Natural killer cell (primary cell): ENCODE results near the gene ITGB1BP2. TPM values are rescaled to one million over a fixed set of nuclear protein-coding genes. Genes with fewer than 3 reads are reported as not detected.
A peak's percentile ranks its signal among the peaks of the same experiment; 100 is the strongest.

Source experiments
- ATAC-seq, 3 donors: fragments of 150-1000 bp in 2 of 3; fragments of 200-7000 bp in 1 of 3; cut with Tn5 transposase; 1 replicate in 1 of 3; 2 replicates in 2 of 3; pipeline ENCODE4 v1.10.0; 2021; ENCODE audit warnings: mild to moderate bottlenecking in 2 of 3, moderate library complexity in 2 of 3
- DNase-seq, 2 donors: peaks; one replicate each; pipeline versions ENCODE4 v3.0.0 to v3.0.0-alpha.2; 2013 to 2021; ENCODE audit warnings: mixed read lengths in 1 of 2
- H3K27ac ChIP-seq: one replicate; pipeline ENCODE4 v1.5.1; 2013; ENCODE audit warnings: mild to moderate bottlenecking, low read length
- H3K27me3 ChIP-seq: one replicate; pipeline ENCODE4 v1.6.1; 2013; ENCODE audit warnings: low read length; ENCODE audit not compliant: control insufficient read depth, insufficient read depth
- H3K36me3 ChIP-seq: one replicate; pipeline ENCODE4 v1.6.1; 2013; ENCODE audit warnings: low read length; ENCODE audit not compliant: control insufficient read depth, insufficient read depth
- H3K4me1 ChIP-seq: one replicate; pipeline ENCODE4 v1.6.1; 2013; ENCODE audit warnings: low read length; ENCODE audit not compliant: control insufficient read depth, insufficient read depth
- H3K4me3 ChIP-seq: one replicate; pipeline ENCODE4 v1.5.1; 2013; ENCODE audit warnings: low read length
- H3K9me3 ChIP-seq: one replicate; pipeline ENCODE4 v1.6.1; 2013; ENCODE audit warnings: low read length; ENCODE audit not compliant: control insufficient read depth, insufficient read depth
- H3K27ac Mint-ChIP-seq, 2 donors: one replicate each; pipeline ENCODE4 v1.8.0; 2022; ENCODE audit warnings: mild to moderate bottlenecking in 2 of 2, mixed read lengths in 2 of 2, moderate library complexity in 1 of 2
- H3K27me3 Mint-ChIP-seq, 2 donors: one replicate each; pipeline ENCODE4 v1.8.0; 2022; ENCODE audit warnings: low read depth in 2 of 2, mixed read lengths in 2 of 2
- H3K36me3 Mint-ChIP-seq: one replicate; pipeline ENCODE4 v1.8.0; 2022; ENCODE audit warnings: mixed read lengths
- H3K4me1 Mint-ChIP-seq, 2 donors: one replicate each; pipeline ENCODE4 v1.8.0; 2022; ENCODE audit warnings: mixed read lengths in 2 of 2
- H3K4me3 Mint-ChIP-seq: one replicate; pipeline ENCODE4 v1.8.0; 2022; ENCODE audit warnings: mild to moderate bottlenecking, moderate library complexity, mixed read lengths
- H3K9me3 Mint-ChIP-seq, 2 donors: one replicate each; pipeline ENCODE4 v1.8.0; 2022; ENCODE audit warnings: mixed read lengths in 2 of 2
- WGBS: methylation state at CpG from one replicate; pipeline ENCODE4 v1.1.7; 2013; ENCODE audit warnings: missing lambda C conversion rate; ENCODE audit not compliant: insufficient coverage; 5-methylcytosine and 5-hydroxymethylcytosine counted together
- intact Hi-C: fragments of 100-400 bp; cut with micrococcal nuclease; formaldehyde crosslinking; loops from one replicate; pipeline ENCODE4 v1.14.2; 2022
- total RNA-seq, 4 donors: library from RNA; stranded (reverse); fragments of 120-200 nt in 1 of 4; gene quantifications; one replicate each; pipeline versions ENCODE4 v1.2.3 to v1.2.4, GENCODE V29; 2013 to 2022
- TF ChIP-seq, protein P1 (sequence below): fragments of 200-600 bp; IDR thresholded peaks from one replicate; pipeline ENCODE4 v1.8.0; 2022; ENCODE audit warnings: antibody characterized with exemption

Gene ITGB1BP2
- 1 to 10 TPM; 2.2 to 3.0 (median 2.4) TPM for total RNA-seq
- total RNA-seq (2013): 2.1 TPM

DNA sequence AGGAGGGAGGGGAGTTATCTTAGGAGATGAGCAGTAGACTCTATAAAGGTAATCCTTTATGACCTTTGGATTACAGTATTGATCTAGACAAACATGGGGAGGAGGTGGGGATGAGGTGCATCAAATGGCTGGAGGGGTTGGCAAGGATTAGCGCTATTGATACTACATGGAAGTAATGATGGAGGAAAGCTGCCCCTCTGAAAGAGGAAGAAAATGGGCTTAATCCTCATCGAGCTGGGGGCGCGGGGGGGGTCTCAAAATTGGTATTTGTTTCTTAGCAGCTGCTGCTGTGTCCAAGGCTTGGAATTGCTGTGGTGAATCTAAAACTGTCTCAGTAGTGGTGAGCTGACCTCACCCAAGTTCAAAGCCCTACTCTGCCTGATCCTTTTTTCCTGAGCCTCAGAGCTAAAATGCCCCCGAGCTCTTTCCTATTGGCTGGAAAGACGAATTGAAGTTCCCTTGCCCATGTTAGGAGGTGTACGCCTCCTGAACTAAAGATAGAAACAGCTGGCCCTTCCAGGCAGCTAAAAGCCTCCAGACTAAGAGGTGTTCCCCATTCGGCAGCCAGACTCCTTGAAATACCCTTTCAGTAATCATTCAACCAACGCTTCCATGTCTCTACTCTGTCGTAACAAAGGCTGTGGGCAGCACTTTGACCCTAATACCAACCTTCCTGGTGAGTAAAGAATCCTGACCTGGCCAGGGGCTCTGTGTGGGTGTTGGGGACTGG is at the start of gene ITGB1BP2:
Gene ITGB1BP2 (plus strand): TSS at position 556 of the 730 bp plus-strand sequence. CDS start 57 bp downstream, at position 613.
- TF ChIP-seq, protein P1, sequence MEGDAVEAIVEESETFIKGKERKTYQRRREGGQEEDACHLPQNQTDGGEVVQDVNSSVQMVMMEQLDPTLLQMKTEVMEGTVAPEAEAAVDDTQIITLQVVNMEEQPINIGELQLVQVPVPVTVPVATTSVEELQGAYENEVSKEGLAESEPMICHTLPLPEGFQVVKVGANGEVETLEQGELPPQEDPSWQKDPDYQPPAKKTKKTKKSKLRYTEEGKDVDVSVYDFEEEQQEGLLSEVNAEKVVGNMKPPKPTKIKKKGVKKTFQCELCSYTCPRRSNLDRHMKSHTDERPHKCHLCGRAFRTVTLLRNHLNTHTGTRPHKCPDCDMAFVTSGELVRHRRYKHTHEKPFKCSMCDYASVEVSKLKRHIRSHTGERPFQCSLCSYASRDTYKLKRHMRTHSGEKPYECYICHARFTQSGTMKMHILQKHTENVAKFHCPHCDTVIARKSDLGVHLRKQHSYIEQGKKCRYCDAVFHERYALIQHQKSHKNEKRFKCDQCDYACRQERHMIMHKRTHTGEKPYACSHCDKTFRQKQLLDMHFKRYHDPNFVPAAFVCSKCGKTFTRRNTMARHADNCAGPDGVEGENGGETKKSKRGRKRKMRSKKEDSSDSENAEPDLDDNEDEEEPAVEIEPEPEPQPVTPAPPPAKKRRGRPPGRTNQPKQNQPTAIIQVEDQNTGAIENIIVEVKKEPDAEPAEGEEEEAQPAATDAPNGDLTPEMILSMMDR: no peak
- no peak for ATAC-seq
- intact Hi-C loops: no loop called here
- Histone ChIP-seq H3K36me3 (peaks cover 36% of the 10 kb centered on the region), H3K27ac (no peak within 1 kb of the TSS), H3K4me1 (no peaks in the 10 kb centered on the region), H3K27me3 (no peaks in the 10 kb centered on the region), H3K4me3 (no peak within 1 kb of the TSS), H3K9me3 (no peaks in the 10 kb centered on the region)
- no peaks in the 10 kb centered on the region for H3K9me3 Mint-ChIP-seq
- H3K27ac Mint-ChIP-seq: peak within 1 kb of the TSS; percentile 45 to 74
- WGBS: 89% methylated on average over 8 of the region's 10 CpGs
- peaks cover 6 to 8% of the 10 kb centered on the region in 2 donors for H3K4me1 Mint-ChIP-seq
- no peak for DNase-seq
- no peak within 1 kb of the TSS for H3K4me3 Mint-ChIP-seq
- no peaks in the 10 kb centered on the region for H3K27me3 Mint-ChIP-seq
- H3K36me3 Mint-ChIP-seq: no peaks in the 10 kb centered on the region

DNA sequence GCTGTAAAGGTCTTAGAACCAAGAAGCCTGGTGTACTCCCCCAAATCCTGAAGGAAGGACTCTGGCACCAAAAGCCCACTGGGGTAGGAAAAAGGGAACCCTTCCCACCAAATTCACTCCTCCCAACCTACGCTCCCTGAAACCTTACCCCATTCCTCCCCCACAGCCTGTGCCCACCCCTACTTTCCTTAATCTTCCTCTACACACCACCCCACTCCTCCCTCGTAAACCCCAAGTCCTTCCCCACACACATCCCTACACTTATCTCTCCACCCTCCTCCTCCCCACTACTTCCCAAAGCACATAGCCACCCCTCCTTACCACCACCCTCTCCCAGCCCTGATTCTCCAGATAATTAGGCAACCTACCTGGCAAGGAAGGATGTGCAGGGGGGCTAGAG is 49.3 kb upstream of the ITGB1BP2 start:
- H3K4me3 ChIP-seq: no peak overlapping the region

DNA sequence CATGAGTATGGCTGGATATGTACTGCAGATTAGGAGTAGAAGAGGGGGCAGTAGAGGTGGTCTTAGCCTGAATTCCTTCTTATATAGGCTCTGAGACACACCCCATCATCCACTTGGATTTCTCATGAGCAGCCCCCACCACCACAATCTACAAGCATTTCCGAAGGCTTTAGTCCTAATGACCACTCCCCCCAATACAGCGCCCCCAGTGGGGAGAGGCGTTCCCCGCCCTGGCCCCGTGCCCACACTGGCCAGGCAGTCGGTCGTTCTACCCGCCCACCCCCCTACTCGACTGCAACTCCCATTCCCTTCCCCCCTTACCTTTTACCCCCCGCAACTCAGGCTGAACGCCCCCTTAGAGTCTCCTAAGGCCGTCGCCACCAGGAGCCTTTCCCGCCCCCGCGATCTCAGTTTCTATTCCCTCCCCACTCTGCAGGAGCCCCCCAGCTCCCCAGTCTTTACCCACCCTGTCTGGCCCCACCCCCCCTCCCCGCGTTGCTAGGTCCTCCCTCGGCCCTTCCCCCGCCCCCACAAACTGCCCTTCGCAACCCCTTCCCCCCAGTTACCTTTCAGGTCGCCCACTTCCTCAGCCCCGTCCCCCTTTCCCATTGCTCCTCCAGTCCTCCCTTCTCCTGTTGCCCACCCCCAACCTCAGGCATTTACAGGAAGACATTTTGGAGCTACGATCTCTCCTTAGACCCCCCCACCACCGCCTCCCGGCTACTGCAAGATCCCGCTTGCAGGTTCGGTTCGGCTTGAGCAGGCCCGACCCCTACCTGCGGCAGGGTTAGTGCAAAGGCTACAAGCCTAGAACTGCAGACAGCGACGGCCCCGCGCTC is 48.1 kb upstream of the ITGB1BP2 start:
- H3K27ac Mint-ChIP-seq: peak overlapping the region; percentile 78 to 92
- no peaks in the 10 kb centered on the region for H3K27me3 Mint-ChIP-seq
- peaks cover 12 to 22% of the 10 kb centered on the region in 2 donors for H3K4me1 Mint-ChIP-seq
- TF ChIP-seq, protein P1: peak; percentile 28
- ATAC-seq (no peak), DNase-seq (peak; percentile 23 to 51)
- peak overlapping the region; percentile 88 for H3K4me3 Mint-ChIP-seq
- no peaks in the 10 kb centered on the region for H3K9me3 ChIP-seq
- no peaks in the 10 kb centered on the region for H3K9me3 Mint-ChIP-seq
- no peaks in the 10 kb centered on the region for H3K36me3 Mint-ChIP-seq
- no peak overlapping the region for H3K27ac ChIP-seq
- peaks cover 5% of the 10 kb centered on the region for H3K36me3 ChIP-seq
- 0% methylated on average over 21 of the region's 35 CpGs for WGBS
- intact Hi-C loops: loop anchor here (1.0 to 10.0 kb wide), 3 partner anchors 30 to 1051 kb away; partner anchors contain the start of genes CITED1, NONO and TAF1
- peak overlapping the region; percentile 92 for H3K4me3 ChIP-seq
- no peaks in the 10 kb centered on the region for H3K27me3 ChIP-seq
- peaks cover 21% of the 10 kb centered on the region for H3K4me1 ChIP-seq

More for the DNA sequence above, 49.3 kb upstream of the ITGB1BP2 start:
- Mint-ChIP-seq H3K27me3 (no peaks in the 10 kb centered on the region), H3K4me1 (peaks cover 12 to 22% of the 10 kb centered on the region in 2 donors), H3K27ac (no peak overlapping the region), H3K9me3 (no peaks in the 10 kb centered on the region), H3K4me3 (peak overlapping the region; percentile 7), H3K36me3 (no peaks in the 10 kb centered on the region)
- no peak for ATAC-seq
- Histone ChIP-seq H3K27me3 (no peaks in the 10 kb centered on the region), H3K27ac (no peak overlapping the region), H3K36me3 (peaks cover 5% of the 10 kb centered on the region), H3K4me1 (peaks cover 21% of the 10 kb centered on the region), H3K9me3 (no peaks in the 10 kb centered on the region)
- no peak for DNase-seq
- intact Hi-C loops: loop anchor here (10.0 kb wide), 1 partner anchor 1053 kb away; the partner anchor contains the start of gene CITED1
- TF ChIP-seq, protein P1: no peak
- WGBS: 75% methylated on average over 2 of the region's 2 CpGs
